ENCODE results near the gene HAUS3. TPM values are rescaled to one million over a fixed set of nuclear protein-coding genes. Genes with fewer than 3 reads are reported as not detected.

The HAUS3 gene
- polyA plus RNA-seq, 1 donor (not counting 4 experiments of a cell fraction or from before 2014, with no cell fraction given): 11.1 TPM

GRCh38 chr4:2179717-2180116 lies 62.2 kb downstream of the HAUS3 start:
- FAIRE-seq (no peak), DNase-seq (ENCODE audit: low read depth, low spot score) (no peak)
- Histone ChIP-seq H3K9me3 (ENCODE audit: control insufficient read depth, low read depth, low read length) (no peaks in the 10 kb centered on the region), H3K27me3 (ENCODE audit: control insufficient read depth, extremely low read depth, insufficient read depth, low read length) (no peaks in the 10 kb centered on the region), H2AFZ (ENCODE audit: control insufficient read depth, low read length) (no peak overlapping the region), H3K4me2 (ENCODE audit: control insufficient read depth, extremely low read depth, insufficient read depth, low read depth, low read length) (no peak overlapping the region), H3K36me3 (ENCODE audit: control insufficient read depth in 2 of 2, extremely low read depth in 1 of 2, insufficient read depth in 2 of 2, low read length in 2 of 2) (no peaks in the 10 kb centered on the region), H3K9me1 (ENCODE audit: control insufficient read depth, extremely low read depth, insufficient read depth, low read length) (no peaks in the 10 kb centered on the region), H3K4me3 (ENCODE audit: control insufficient read depth in 2 of 3, extremely low read depth in 1 of 3, insufficient read depth in 2 of 3, low read depth in 1 of 3, low read length in 3 of 3) (no peak overlapping the region), H4K20me1 (ENCODE audit: control insufficient read depth, extremely low read depth, insufficient read depth, low read length) (no peaks in the 10 kb centered on the region), H3K4me1 (ENCODE audit: control insufficient read depth, extremely low read depth, insufficient read depth, low read length) (no peaks in the 10 kb centered on the region), H3K79me2 (ENCODE audit: control insufficient read depth, insufficient read depth, low read length) (no peaks in the 10 kb centered on the region), H3K27ac (ENCODE audit: control insufficient read depth, insufficient read depth, low read length) (no peak overlapping the region), H3K9ac (ENCODE audit: control insufficient read depth, extremely low read depth, insufficient read depth, low read length) (no peak overlapping the region)
- dilution Hi-C loops (cut with MboI; ENCODE audit: extremely low pct_ligation_motif_present, low sequenced_read_pairs): no loop called here
- TF ChIP-seq CTCF (optimal IDR thresholded peaks at IDR 0.05 in 1 of 3, IDR thresholded peaks at IDR 0.05 in 1 of 3, conservative IDR thresholded peaks at IDR 0.05 in 1 of 3; ENCODE audit: extremely low read depth in 1 of 3, insufficient read depth in 2 of 3, low read length in 3 of 3) (no peak), EZH2 (IDR thresholded peaks at IDR 0.05; ENCODE audit: low read length) (no peak)

GRCh38 chr4:2178986-2179385 lies 62.9 kb downstream of the HAUS3 start:
- H3K9me1 ChIP-seq (ENCODE audit: control insufficient read depth, extremely low read depth, insufficient read depth, low read length): no peaks in the 10 kb centered on the region
- dilution Hi-C loops (cut with MboI; ENCODE audit: extremely low pct_ligation_motif_present, low sequenced_read_pairs): no loop called here

More at GRCh38 chr4:2178986-2179385, 62.9 kb downstream of the HAUS3 start:
- H3K9ac ChIP-seq (ENCODE audit: control insufficient read depth, extremely low read depth, insufficient read depth, low read length): no peak overlapping the region
- no peaks in the 10 kb centered on the region for H3K36me3 ChIP-seq (ENCODE audit: control insufficient read depth in 2 of 2, extremely low read depth in 1 of 2, insufficient read depth in 2 of 2, low read length in 2 of 2)
- H3K4me2 ChIP-seq (ENCODE audit: control insufficient read depth, extremely low read depth, insufficient read depth, low read depth, low read length): no peak overlapping the region
- no peak overlapping the region for H2AFZ ChIP-seq (ENCODE audit: control insufficient read depth, low read length)
- DNase-seq (ENCODE audit: low read depth, low spot score) (no peak), FAIRE-seq (no peak)
- no peaks in the 10 kb centered on the region for H3K79me2 ChIP-seq (ENCODE audit: control insufficient read depth, insufficient read depth, low read length)
- H3K9me3 ChIP-seq (ENCODE audit: control insufficient read depth, low read depth, low read length): no peaks in the 10 kb centered on the region
- TF ChIP-seq CTCF (optimal IDR thresholded peaks at IDR 0.05 in 1 of 3, IDR thresholded peaks at IDR 0.05 in 1 of 3, conservative IDR thresholded peaks at IDR 0.05 in 1 of 3; ENCODE audit: extremely low read depth in 1 of 3, insufficient read depth in 2 of 3, low read length in 3 of 3) (no peak), EZH2 (IDR thresholded peaks at IDR 0.05; ENCODE audit: low read length) (no peak)
- no peaks in the 10 kb centered on the region for H4K20me1 ChIP-seq (ENCODE audit: control insufficient read depth, extremely low read depth, insufficient read depth, low read length)
- no peaks in the 10 kb centered on the region for H3K4me1 ChIP-seq (ENCODE audit: control insufficient read depth, extremely low read depth, insufficient read depth, low read length)
- H3K27ac ChIP-seq (ENCODE audit: control insufficient read depth, insufficient read depth, low read length): no peak overlapping the region
- H3K27me3 ChIP-seq (ENCODE audit: control insufficient read depth, extremely low read depth, insufficient read depth, low read length): no peaks in the 10 kb centered on the region
- no peak overlapping the region for H3K4me3 ChIP-seq (ENCODE audit: control insufficient read depth in 2 of 3, extremely low read depth in 1 of 3, insufficient read depth in 2 of 3, low read depth in 1 of 3, low read length in 3 of 3)

Small RNA genes within 50 kb of the gene (small RNA-seq; reads per million reads assigned to genes)
- gene COX6B1P5 (ENCODE audit: insufficient read length in 3 of 3, low read depth in 3 of 3, low replicate concordance in 1 of 3): 0 reads per million in 3 experiments

Other genes starting within 250 kb of the HAUS3 start
- 8.0 to 12.6 TPM (median 9.9 TPM) in 3 replicates for gene NELFA, start 233.1 kb downstream of the HAUS3 start, polyA plus RNA-seq
- 0.01 to 0.18 TPM (median 0.01 TPM) in 3 replicates for gene NAT8L, start 182.8 kb downstream of the HAUS3 start, polyA plus RNA-seq
- 0.45 to 1.4 TPM (median 1.3 TPM) in 3 replicates for gene POLN, start within 50 bp of the HAUS3 start, polyA plus RNA-seq
- gene MXD4, start 20.0 kb upstream of the HAUS3 start, polyA plus RNA-seq: 21.1 to 43.6 TPM (median 26.0 TPM) in 3 replicates
- gene ZFYVE28, start 176.5 kb upstream of the HAUS3 start, polyA plus RNA-seq: 0.16 to 0.72 TPM (median 0.33 TPM) in 3 replicates
- not detected in 3 replicates for gene CFAP99, start 176.8 kb upstream of the HAUS3 start, polyA plus RNA-seq
- 55.6 to 78.3 TPM (median 63.6 TPM) in 3 replicates for gene RNF4, start 227.0 kb upstream of the HAUS3 start, polyA plus RNA-seq